ENCODE results near the gene FAM131B.

FAM131B gene

DNA sequence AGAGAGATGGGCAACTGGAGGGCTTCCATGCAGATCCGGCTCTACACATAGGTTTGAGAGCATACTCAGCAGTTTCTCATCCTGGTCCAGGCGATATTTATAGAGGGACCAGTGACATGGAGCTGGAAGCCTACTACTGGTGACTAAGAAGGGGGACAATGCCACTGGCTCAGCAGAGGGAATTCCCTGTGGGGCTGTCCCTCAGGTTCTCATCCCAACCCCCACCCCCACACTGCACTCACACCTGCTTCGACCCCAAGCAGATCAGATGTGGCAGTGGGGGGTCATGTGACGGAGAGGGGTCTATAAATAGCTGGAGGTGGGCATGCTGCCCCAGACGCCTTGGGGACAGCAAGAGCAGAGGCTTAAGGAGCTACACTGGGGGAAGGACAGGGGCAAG, 46.7 kb downstream of the FAM131B start, which contains the start of gene CLCN1:
CLCN1 (plus strand) TSS at position 336 of the 400 bp plus-strand sequence. CDS start 102 bp downstream, outside the sequence.
- Histone ChIP-seq H3K27ac (ENCODE audit: low read depth, low read length) (no peak within 1 kb of the TSS), H3K79me2 (ENCODE audit: control insufficient read depth, low read length) (no peaks in the 10 kb centered on the region), H3K9me3 (ENCODE audit: control insufficient read depth, insufficient read depth, low read length) (no peaks in the 10 kb centered on the region), H3K9me2 (replicated peaks; ENCODE audit: control insufficient read depth, low read length) (no peaks in the 10 kb centered on the region), H3K4me3 (ENCODE audit: low read length) (no peak within 1 kb of the TSS), H3K36me3 (ENCODE audit: control insufficient read depth, low read length) (no peaks in the 10 kb centered on the region), H3F3A (ENCODE audit: control insufficient read depth, insufficient read depth) (peaks cover 4% of the 10 kb centered on the region; the same call in 1 of the 2 replicates), H3K4me1 (ENCODE audit: control insufficient read depth, low read length) (no peaks in the 10 kb centered on the region), H3K27me3 (ENCODE audit: control insufficient read depth, low read length) (no peaks in the 10 kb centered on the region), H4K20me1 (ENCODE audit: control insufficient read depth, insufficient read depth, low read depth, low read length) (no peaks in the 10 kb centered on the region), H3K4me2 (ENCODE audit: low read length) (no peak within 1 kb of the TSS)
- no peak for TF ChIP-seq EZH2phosphoT487 (IDR thresholded peaks at IDR 0.05; ENCODE audit: borderline replicate concordance, low read length)
- TF ChIP-seq, protein P1, sequence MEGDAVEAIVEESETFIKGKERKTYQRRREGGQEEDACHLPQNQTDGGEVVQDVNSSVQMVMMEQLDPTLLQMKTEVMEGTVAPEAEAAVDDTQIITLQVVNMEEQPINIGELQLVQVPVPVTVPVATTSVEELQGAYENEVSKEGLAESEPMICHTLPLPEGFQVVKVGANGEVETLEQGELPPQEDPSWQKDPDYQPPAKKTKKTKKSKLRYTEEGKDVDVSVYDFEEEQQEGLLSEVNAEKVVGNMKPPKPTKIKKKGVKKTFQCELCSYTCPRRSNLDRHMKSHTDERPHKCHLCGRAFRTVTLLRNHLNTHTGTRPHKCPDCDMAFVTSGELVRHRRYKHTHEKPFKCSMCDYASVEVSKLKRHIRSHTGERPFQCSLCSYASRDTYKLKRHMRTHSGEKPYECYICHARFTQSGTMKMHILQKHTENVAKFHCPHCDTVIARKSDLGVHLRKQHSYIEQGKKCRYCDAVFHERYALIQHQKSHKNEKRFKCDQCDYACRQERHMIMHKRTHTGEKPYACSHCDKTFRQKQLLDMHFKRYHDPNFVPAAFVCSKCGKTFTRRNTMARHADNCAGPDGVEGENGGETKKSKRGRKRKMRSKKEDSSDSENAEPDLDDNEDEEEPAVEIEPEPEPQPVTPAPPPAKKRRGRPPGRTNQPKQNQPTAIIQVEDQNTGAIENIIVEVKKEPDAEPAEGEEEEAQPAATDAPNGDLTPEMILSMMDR (IDR thresholded peaks at IDR 0.05; ENCODE audit: low read depth, low read length, poor library complexity, severe bottlenecking) = no peak

DNA sequence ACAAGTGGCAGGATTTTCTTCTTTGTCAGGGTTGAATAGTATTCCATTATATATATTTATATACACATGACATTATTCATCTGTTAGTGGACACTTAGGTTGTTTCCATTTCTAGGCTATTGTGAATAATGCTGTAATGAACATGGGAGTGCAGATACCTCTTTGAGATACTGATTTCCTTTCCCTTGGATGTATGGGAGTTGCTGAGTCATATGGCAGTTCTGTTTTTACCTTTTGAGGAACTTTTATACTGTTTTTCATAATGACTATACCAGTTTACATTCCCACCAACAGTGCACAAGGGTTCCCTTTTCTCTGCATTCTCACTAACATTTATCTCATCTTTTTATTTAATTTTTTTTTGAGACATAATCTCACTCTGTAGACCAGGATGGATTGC, 48.4 kb downstream of the FAM131B start:
- no peaks in the 10 kb centered on the region for H3K9me3 ChIP-seq (ENCODE audit: control insufficient read depth, insufficient read depth, low read length)
- H3K27ac ChIP-seq (ENCODE audit: low read depth, low read length) = no peak overlapping the region
- no peaks in the 10 kb centered on the region for H3K79me2 ChIP-seq (ENCODE audit: control insufficient read depth, low read length)
- no peak overlapping the region for H3K4me2 ChIP-seq (ENCODE audit: low read length)
- H3K4me1 ChIP-seq (ENCODE audit: control insufficient read depth, low read length) = peaks cover 12% of the 10 kb centered on the region
- H3K4me3 ChIP-seq (ENCODE audit: low read length) = no peak overlapping the region
- H3K36me3 ChIP-seq (ENCODE audit: control insufficient read depth, low read length) = peaks cover 8% of the 10 kb centered on the region
- H3K27me3 ChIP-seq (ENCODE audit: control insufficient read depth, low read length) = no peaks in the 10 kb centered on the region
- no peaks in the 10 kb centered on the region for H3K9me2 ChIP-seq (replicated peaks; ENCODE audit: control insufficient read depth, low read length)
- TF ChIP-seq, protein P1 (IDR thresholded peaks at IDR 0.05; ENCODE audit: low read depth, low read length, poor library complexity, severe bottlenecking) = no peak
- no peak for TF ChIP-seq EZH2phosphoT487 (IDR thresholded peaks at IDR 0.05; ENCODE audit: borderline replicate concordance, low read length)
- H4K20me1 ChIP-seq (ENCODE audit: control insufficient read depth, insufficient read depth, low read depth, low read length) = no peaks in the 10 kb centered on the region
- H3F3A ChIP-seq (ENCODE audit: control insufficient read depth, insufficient read depth) = peaks cover 8% of the 10 kb centered on the region; the same call in 1 of the 2 replicates

DNA sequence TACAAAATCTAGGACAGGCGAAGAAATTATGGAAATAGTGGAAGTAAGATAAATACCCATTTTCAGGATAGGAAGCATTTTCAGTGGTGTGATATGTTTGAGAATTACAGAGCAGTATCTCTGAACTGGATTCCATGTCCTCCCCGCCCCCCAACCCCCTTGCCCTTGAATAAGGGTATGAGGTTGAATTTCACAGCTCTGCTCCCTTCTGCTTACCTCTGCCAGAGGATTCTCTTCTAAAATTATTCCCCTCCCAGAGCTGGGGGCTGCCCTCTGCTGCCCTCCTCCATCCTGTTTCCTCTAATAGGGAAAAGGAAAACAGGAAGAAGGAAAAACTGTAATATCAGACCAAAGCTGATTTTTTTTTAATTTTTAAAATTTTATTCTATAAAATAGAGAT, 53.9 kb downstream of the FAM131B start:
- Histone ChIP-seq H3F3A (ENCODE audit: control insufficient read depth, insufficient read depth) (peaks cover 7% of the 10 kb centered on the region; the same call in 1 of the 2 replicates), H3K4me3 (ENCODE audit: low read length) (no peak overlapping the region), H3K9me3 (ENCODE audit: control insufficient read depth, insufficient read depth, low read length) (no peaks in the 10 kb centered on the region), H3K4me2 (ENCODE audit: low read length) (no peak overlapping the region), H3K27me3 (ENCODE audit: control insufficient read depth, low read length) (no peaks in the 10 kb centered on the region), H3K4me1 (ENCODE audit: control insufficient read depth, low read length) (peaks cover 12% of the 10 kb centered on the region), H3K9me2 (replicated peaks; ENCODE audit: control insufficient read depth, low read length) (no peaks in the 10 kb centered on the region), H3K79me2 (ENCODE audit: control insufficient read depth, low read length) (peaks cover 10% of the 10 kb centered on the region; the same call in 1 of the 2 replicates), H4K20me1 (ENCODE audit: control insufficient read depth, insufficient read depth, low read depth, low read length) (peaks cover 7% of the 10 kb centered on the region; the same call in 1 of the 2 replicates), H3K27ac (ENCODE audit: low read depth, low read length) (no peak overlapping the region), H3K36me3 (ENCODE audit: control insufficient read depth, low read length) (peaks cover 60% of the 10 kb centered on the region)
- TF ChIP-seq, protein P1 (IDR thresholded peaks at IDR 0.05; ENCODE audit: low read depth, low read length, poor library complexity, severe bottlenecking) = no peak
- TF ChIP-seq EZH2phosphoT487 (IDR thresholded peaks at IDR 0.05; ENCODE audit: borderline replicate concordance, low read length) = no peak

Data from DOHH2 (cell line).